ENCODE measurements around the gene NEO1.

NEO1 gene

DNA sequence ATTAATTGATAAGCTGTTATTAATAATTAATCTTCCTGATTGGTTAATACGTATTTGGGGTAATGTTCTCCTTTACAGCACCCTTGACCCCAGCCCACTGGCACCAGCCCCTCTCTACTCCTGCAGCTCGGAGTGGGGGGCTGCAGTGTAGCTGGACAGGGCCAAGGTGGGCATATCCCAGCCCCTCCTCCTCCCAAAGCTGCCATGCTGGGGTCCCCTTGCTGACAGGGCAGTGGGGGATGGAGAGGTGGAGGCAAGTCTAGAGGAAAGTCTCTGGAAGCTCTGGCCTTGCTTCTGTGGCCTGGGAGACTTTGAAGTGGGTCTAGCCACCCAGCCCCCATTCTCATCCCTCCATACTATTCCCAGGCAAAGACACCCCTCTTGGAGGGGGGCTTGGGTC, 280.7 kb downstream of the NEO1 start:
- TF ChIP-seq GABPA (IDR thresholded peaks at IDR 0.05; ENCODE audit: low read depth): no peak
- no peak for TF ChIP-seq POLR2AphosphoS5 (IDR thresholded peaks at IDR 0.05; ENCODE audit: low read depth)
- TF ChIP-seq, protein P1, sequence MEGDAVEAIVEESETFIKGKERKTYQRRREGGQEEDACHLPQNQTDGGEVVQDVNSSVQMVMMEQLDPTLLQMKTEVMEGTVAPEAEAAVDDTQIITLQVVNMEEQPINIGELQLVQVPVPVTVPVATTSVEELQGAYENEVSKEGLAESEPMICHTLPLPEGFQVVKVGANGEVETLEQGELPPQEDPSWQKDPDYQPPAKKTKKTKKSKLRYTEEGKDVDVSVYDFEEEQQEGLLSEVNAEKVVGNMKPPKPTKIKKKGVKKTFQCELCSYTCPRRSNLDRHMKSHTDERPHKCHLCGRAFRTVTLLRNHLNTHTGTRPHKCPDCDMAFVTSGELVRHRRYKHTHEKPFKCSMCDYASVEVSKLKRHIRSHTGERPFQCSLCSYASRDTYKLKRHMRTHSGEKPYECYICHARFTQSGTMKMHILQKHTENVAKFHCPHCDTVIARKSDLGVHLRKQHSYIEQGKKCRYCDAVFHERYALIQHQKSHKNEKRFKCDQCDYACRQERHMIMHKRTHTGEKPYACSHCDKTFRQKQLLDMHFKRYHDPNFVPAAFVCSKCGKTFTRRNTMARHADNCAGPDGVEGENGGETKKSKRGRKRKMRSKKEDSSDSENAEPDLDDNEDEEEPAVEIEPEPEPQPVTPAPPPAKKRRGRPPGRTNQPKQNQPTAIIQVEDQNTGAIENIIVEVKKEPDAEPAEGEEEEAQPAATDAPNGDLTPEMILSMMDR (IDR thresholded peaks at IDR 0.05; ENCODE audit: insufficient read depth, low read length): no peak
- no peak for TF ChIP-seq SPI1 (IDR thresholded peaks at IDR 0.05; ENCODE audit: borderline replicate concordance, low read depth)
- no peak for TF ChIP-seq REST (IDR thresholded peaks at IDR 0.05; ENCODE audit: insufficient replicate concordance, low read depth)

DNA sequence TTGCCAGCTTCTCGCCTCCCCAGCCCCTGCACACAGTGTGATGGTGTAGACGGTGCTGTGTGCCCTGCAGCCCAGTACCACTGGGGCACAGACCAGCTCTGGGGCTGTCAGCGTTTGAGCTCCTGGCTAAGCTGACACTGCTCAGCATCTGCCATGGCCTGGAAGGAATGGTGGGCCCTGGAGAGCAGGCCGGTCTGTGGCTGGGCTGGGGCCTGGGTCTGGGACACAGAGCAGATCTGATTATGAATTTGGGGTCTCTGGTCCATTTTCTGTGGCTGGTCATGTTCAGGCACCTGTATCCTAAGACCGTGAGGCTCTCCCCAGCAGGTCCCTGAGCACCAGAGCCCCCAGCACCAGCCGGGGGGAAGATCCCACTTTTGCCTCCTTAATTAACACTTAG, 281.8 kb downstream of the NEO1 start:
- no peak for DNase-seq (ENCODE audit: low read depth in 1 of 2, low spot score in 1 of 2)
- Histone ChIP-seq H3K4me3 (replicated peaks; ENCODE audit: insufficient read depth, low read length) (no peak overlapping the region), H3K27me3 (ENCODE audit: insufficient read depth, poor library complexity, severe bottlenecking) (no peaks in the 10 kb centered on the region), H3K27ac (replicated peaks) (no peak overlapping the region)
- no peak for TF ChIP-seq REST (IDR thresholded peaks at IDR 0.05; ENCODE audit: insufficient replicate concordance, low read depth)
- TF ChIP-seq, protein P1 (IDR thresholded peaks at IDR 0.05; ENCODE audit: insufficient read depth, low read length): no peak
- no peak for TF ChIP-seq POLR2AphosphoS5 (IDR thresholded peaks at IDR 0.05; ENCODE audit: low read depth)
- no peak for TF ChIP-seq GABPA (IDR thresholded peaks at IDR 0.05; ENCODE audit: low read depth)
- TF ChIP-seq SPI1 (IDR thresholded peaks at IDR 0.05; ENCODE audit: borderline replicate concordance, low read depth): no peak

More for the DNA sequence above, 280.7 kb downstream of the NEO1 start:
- H3K4me3 ChIP-seq (replicated peaks; ENCODE audit: insufficient read depth, low read length): no peak overlapping the region
- H3K27ac ChIP-seq (replicated peaks): no peak overlapping the region
- no peak for DNase-seq (ENCODE audit: low read depth in 1 of 2, low spot score in 1 of 2)
- H3K27me3 ChIP-seq (ENCODE audit: insufficient read depth, poor library complexity, severe bottlenecking): no peaks in the 10 kb centered on the region

- H3K4me3 ChIP-seq (replicated peaks; ENCODE audit: insufficient read depth, low read length): no peak overlapping the region
- no peak for TF ChIP-seq POLR2AphosphoS5 (IDR thresholded peaks at IDR 0.05; ENCODE audit: low read depth)
- TF ChIP-seq, protein P1 (IDR thresholded peaks at IDR 0.05; ENCODE audit: insufficient read depth, low read length): no peak
- no peaks in the 10 kb centered on the region for H3K27me3 ChIP-seq (ENCODE audit: insufficient read depth, poor library complexity, severe bottlenecking)
- H3K27ac ChIP-seq (replicated peaks): no peak overlapping the region
- no peak for DNase-seq (ENCODE audit: low read depth in 1 of 2, low spot score in 1 of 2)
Measured at GRCh38 chr15:73335026-73335425, 282.8 kb downstream of the NEO1 start.

GRCh38 chr15:73335471-73335870, 283.2 kb downstream of the NEO1 start:
- DNase-seq (ENCODE audit: low read depth in 1 of 2, low spot score in 1 of 2): no peak
- Histone ChIP-seq H3K27ac (replicated peaks) (no peak overlapping the region), H3K27me3 (ENCODE audit: insufficient read depth, poor library complexity, severe bottlenecking) (no peaks in the 10 kb centered on the region), H3K4me3 (replicated peaks; ENCODE audit: insufficient read depth, low read length) (no peak overlapping the region)
- TF ChIP-seq GABPA (IDR thresholded peaks at IDR 0.05; ENCODE audit: low read depth) (no peak), POLR2AphosphoS5 (IDR thresholded peaks at IDR 0.05; ENCODE audit: low read depth) (no peak)
